Parathyroid adenoma (tissue), 2 donors: ENCODE results near the gene OR7G3.

Experiments used
- H2AFZ ChIP-seq: fragments of 300-600 bp; sonication (generic); one replicate; pipeline ENCODE4 v1.7.0; 2017; ENCODE audit warnings: antibody characterized with exemption, mild to moderate bottlenecking
- H3K27ac ChIP-seq: fragments of 300-600 bp; sonication (generic); one replicate; pipeline ENCODE4 v1.7.0; 2017
- H3K27me3 ChIP-seq: fragments of 300-600 bp; sonication (generic); one replicate; pipeline ENCODE4 v1.7.0; 2017; ENCODE audit warnings: low read length; ENCODE audit not compliant: control insufficient read depth, insufficient read depth
- H3K36me3 ChIP-seq: fragments of 300-600 bp; sonication (generic); one replicate; pipeline ENCODE4 v1.7.0; 2017; ENCODE audit warnings: low read length; ENCODE audit not compliant: control insufficient read depth, insufficient read depth
- H3K4me1 ChIP-seq: fragments of 300-600 bp; sonication (generic); one replicate; pipeline ENCODE4 v1.7.0; 2017; ENCODE audit warnings: control low read depth
- H3K4me2 ChIP-seq: fragments of 300-600 bp; sonication (generic); one replicate; pipeline ENCODE4 v1.7.0; 2017; ENCODE audit warnings: low read length
- H3K4me3 ChIP-seq: fragments of 300-600 bp; sonication (generic); one replicate; pipeline ENCODE4 v1.7.0; 2017; ENCODE audit warnings: low read depth, low read length
- H3K79me2 ChIP-seq: fragments of 300-600 bp; sonication (generic); one replicate; pipeline ENCODE4 v1.7.0; 2017; ENCODE audit warnings: control low read depth
- H3K9ac ChIP-seq: fragments of 300-600 bp; sonication (generic); one replicate; pipeline ENCODE4 v1.7.0; 2017; ENCODE audit warnings: mild to moderate bottlenecking
- H3K9me3 ChIP-seq: fragments of 300-600 bp; sonication (generic); one replicate; pipeline ENCODE4 v1.7.0; 2017; ENCODE audit warnings: low read length; ENCODE audit not compliant: control insufficient read depth
- TF ChIP-seq, protein P1 (sequence below): fragments of 300-600 bp; sonication (generic); IDR thresholded peaks from one replicate; pipeline ENCODE4 v1.7.0; 2017; ENCODE audit warnings: antibody characterized with exemption, mild to moderate bottlenecking
- donor health status: primary hyperparathyroidism.

The OR7G3 gene

DNA sequence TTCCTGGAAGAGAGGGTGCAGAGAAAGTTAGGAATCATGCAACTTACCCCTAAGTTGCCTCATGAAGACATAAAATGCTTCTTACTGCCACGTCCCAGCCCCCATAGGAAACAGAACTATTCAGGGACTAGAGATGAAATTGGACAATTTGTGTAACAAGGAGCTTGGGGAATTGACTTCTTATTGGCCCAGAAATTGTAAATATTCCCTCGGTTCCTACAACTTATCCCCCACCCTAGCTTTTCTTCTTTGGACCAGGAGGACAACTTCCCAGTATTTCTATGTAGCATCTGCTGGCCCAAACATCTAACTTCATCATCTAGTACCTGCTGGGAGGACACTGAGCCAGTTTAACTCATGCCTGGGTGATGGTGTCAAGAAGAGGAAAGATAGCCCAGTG lies 40.0 kb downstream of the OR7G3 start, which contains the start of gene OR1M1:
Gene OR1M1 (plus strand): TSS at position 301 of the 400 bp plus-strand sequence. CDS start 6,184 bp downstream, outside the sequence.
- H3K4me2 ChIP-seq, result no peak within 1 kb of the TSS
- H3K4me1 ChIP-seq, result no peaks in the 10 kb centered on the region
- no peaks in the 10 kb centered on the region for H3K79me2 ChIP-seq
- no peaks in the 10 kb centered on the region for H3K36me3 ChIP-seq
- no peaks in the 10 kb centered on the region for H3K9me3 ChIP-seq
- no peaks in the 10 kb centered on the region for H3K27me3 ChIP-seq
- H2AFZ ChIP-seq, result no peak within 1 kb of the TSS
- H3K27ac ChIP-seq, result no peak within 1 kb of the TSS
- no peak within 1 kb of the TSS for H3K9ac ChIP-seq
- H3K4me3 ChIP-seq, result no peak within 1 kb of the TSS
- TF ChIP-seq, protein P1, sequence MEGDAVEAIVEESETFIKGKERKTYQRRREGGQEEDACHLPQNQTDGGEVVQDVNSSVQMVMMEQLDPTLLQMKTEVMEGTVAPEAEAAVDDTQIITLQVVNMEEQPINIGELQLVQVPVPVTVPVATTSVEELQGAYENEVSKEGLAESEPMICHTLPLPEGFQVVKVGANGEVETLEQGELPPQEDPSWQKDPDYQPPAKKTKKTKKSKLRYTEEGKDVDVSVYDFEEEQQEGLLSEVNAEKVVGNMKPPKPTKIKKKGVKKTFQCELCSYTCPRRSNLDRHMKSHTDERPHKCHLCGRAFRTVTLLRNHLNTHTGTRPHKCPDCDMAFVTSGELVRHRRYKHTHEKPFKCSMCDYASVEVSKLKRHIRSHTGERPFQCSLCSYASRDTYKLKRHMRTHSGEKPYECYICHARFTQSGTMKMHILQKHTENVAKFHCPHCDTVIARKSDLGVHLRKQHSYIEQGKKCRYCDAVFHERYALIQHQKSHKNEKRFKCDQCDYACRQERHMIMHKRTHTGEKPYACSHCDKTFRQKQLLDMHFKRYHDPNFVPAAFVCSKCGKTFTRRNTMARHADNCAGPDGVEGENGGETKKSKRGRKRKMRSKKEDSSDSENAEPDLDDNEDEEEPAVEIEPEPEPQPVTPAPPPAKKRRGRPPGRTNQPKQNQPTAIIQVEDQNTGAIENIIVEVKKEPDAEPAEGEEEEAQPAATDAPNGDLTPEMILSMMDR, result no peak

DNA sequence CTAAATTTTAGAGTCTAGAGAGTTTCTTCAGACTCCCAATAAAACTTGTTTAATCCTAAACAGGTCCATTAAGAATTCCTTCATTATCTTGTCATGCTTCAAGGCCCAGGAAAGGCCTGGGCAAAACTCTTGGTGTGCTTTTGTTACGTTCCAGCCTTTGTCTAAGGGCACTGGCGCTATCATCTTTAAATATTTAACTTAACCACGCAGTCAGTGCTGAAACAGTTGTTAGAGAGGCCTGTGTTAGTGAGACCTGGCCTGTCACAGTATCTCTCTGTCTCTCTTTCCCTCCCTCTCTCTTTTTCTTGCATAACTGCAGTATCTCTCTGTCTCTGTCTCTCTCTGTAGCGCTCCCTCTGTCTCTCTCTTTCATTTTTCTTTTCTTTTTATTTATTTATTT lies 48.1 kb downstream of the OR7G3 start:
- Histone ChIP-seq H3K27ac (no peak overlapping the region), H3K4me3 (no peak overlapping the region), H3K36me3 (no peaks in the 10 kb centered on the region), H3K9me3 (no peaks in the 10 kb centered on the region), H3K27me3 (no peaks in the 10 kb centered on the region), H3K9ac (no peak overlapping the region), H3K4me2 (no peak overlapping the region), H3K79me2 (no peaks in the 10 kb centered on the region), H2AFZ (no peak overlapping the region), H3K4me1 (no peaks in the 10 kb centered on the region)
- TF ChIP-seq, protein P1, result no peak

DNA sequence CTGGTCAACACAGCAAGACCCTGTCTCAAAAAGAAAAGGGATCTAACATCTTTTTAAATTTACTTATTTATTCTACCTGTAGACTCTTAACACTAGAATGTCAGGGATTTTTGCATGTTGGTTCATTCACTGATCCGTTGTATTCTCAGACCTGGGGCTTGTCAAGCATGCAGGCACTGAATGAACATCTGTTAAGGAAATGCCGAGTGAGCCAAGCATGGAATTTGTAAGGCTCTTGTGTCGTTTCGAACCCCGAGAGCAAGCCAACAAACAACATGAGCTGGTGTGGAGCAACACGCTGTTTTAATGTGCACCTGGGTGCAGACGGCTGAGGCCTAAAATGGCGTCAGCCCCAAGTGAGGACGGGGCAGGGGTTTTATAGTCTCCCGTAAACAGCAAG lies 49.8 kb downstream of the OR7G3 start:
- TF ChIP-seq, protein P1, result no peak

More for the DNA sequence above, 49.8 kb downstream of the OR7G3 start:
- Histone ChIP-seq H3K9me3 (no peaks in the 10 kb centered on the region), H2AFZ (no peak overlapping the region), H3K79me2 (no peaks in the 10 kb centered on the region), H3K9ac (no peak overlapping the region), H3K27ac (no peak overlapping the region), H3K27me3 (no peaks in the 10 kb centered on the region), H3K4me2 (no peak overlapping the region), H3K4me1 (no peaks in the 10 kb centered on the region), H3K4me3 (no peak overlapping the region), H3K36me3 (no peaks in the 10 kb centered on the region)
